Kasumi-1 (cell line): Measurements from ENCODE around the gene KSR2.

ENCODE experiments used
- DNase-seq, 2 experiments: peaks; one replicate each; lab custom pipeline; 2025; lab: John Stamatoyannopoulos, UW

The KSR2 gene

DNA sequence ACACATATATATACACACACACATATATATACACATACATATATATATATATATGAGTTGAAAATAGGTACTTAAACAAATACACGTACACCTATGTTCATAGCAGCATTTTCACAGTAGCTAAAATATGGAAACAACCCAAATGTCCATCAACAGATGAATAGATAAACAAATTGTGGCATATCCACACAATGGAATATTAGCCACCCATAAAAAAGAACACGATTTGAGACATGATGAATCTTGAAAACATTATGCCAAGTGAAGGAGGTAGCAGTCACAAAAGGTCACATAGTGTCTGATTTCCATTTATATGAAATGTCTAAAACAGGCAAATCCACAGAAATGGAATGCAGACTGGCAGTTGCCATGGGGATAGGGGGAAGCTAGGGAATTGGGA lies 276.3 kb downstream of the KSR2 start:
- no peak for DNase-seq

DNA sequence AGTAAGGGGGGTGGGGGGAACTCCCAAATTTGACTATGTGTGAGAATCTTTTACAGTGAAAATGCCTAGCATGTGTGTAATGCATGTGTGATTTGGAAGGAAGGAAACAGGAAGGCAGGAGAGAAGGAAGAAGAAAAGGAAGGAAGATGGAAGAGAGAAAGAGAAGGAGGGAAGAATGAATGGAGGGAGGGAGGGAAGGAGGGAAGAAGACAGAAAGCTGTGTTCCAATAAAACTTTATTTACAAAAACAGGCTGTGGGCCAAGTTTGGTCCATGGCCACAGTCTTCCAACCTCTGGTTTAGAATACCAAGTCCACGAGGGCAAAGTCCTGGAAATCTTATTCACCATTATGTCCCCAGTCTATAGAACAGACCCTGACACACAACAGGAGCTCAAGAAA lies 278.9 kb downstream of the KSR2 start:
- no peak for DNase-seq

DNA sequence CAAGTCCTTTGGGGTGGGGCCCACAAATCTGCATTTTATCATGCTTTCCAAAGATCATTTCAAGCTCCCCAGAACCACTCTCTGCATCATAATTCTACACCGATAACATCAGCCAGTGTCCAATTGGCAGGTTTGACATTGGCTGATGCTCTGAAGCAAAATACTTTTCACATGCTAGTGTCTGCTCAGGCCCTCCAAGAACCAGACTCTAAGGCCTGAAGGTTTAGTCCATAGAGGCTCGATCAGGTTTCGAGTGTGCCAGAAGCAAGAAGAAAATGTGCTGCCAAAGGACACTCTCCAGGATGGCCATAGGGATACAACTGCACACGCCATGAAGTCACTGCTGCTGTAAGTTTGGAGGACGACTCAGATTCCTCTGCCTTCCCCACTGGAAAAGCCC lies 280.3 kb downstream of the KSR2 start:
- DNase-seq, result no peak

DNA sequence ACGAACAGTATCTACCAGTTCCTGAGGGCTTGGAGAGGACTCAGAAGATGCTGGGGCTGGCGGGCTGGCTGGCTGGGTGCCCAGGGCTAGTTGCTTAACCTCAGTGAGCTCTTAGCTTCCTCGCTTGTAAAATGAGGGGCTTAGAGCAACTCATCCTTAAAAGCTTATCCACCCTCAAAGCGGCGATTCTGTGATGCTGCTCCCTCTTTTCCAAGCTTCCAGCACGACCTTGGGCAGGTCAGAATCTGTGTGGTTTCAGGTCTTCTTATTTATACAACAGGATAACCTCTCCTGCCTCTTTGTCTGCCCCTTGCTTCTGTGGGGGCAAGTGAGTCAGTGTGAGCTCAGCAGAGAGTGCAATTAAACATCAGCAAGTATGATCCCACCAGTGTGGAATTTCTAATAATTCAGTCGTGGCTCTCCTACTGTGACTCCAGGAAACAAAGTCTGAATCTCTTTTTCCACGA lies 281.8 kb downstream of the KSR2 start:
- no peak for DNase-seq

DNA sequence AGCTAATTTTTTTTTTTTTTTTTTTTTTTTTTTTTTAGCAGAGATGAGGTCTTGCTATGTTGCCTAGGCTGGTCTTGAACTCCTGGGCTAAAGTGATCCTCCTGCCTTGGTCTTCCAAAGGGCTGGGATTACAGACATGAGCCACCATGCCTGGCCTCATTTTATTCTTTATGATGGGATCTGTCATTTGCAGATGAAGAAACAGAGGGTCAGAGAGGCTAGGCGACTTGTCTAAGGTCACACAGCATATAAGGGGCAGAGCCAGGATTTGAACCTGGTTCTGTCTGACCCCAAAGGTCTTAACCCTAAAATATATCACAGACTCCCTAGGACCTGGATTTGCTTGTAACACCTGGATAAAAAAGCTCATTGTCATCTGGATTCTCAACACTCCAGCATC lies 282.6 kb downstream of the KSR2 start:
- no peak for DNase-seq

DNA sequence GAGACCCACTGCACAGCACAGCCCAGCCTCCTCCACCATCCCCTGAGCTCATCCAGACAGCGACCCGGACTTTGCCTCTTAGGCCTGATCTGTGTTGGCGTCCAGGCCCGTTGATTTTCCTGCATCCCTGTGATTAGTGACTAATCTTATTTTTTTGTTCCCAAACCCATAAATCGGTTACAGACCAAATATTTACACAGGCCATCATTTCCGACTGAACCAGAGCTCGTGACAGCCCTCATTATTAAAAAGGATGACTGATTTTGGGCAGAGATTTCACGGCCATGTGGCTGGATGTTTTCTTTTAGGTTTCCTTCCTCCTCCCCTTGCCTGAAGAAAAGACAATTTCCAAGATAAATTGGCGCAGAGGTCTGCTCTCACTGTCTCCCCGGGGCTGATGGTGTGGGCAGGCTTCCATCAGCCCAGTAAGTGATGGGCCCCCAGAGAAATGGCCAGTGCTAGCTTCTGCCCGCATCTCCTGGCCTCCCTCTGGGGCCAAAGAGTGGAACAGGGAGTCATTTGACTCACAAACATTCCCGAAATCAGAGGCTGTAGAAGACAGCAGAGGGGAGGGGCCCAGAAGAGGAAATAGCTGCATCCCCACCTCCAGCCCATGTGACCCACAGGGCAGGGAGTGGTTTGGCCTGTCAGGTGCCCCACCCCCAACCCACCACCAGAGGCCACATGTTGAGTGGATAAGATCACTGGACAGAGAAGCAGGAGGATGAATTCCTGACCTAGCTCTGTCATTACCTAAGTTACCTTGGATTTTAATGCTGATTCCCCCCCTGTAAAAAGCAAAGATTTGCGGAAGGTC lies 283.5 kb downstream of the KSR2 start:
- no peak for DNase-seq

DNA sequence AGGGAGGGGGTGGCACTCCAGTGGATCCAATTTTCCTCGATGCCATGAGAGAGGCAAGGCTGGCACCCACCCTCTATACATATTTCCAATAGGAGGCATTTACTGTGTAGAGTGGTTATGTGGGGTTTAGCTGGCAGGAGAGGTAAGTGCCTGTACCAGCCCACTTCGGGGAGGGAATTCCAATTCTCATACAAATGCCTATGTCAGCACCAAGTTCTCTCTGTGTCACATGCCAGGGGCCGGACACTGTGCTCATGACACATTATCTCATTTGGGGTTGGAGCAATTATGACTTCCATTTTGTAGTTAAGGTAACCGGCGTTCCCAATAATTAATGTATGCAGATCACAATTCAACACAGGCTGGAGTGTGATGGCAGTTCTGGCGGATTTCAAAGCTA lies 284.3 kb downstream of the KSR2 start:
- DNase-seq, result no peak

DNA sequence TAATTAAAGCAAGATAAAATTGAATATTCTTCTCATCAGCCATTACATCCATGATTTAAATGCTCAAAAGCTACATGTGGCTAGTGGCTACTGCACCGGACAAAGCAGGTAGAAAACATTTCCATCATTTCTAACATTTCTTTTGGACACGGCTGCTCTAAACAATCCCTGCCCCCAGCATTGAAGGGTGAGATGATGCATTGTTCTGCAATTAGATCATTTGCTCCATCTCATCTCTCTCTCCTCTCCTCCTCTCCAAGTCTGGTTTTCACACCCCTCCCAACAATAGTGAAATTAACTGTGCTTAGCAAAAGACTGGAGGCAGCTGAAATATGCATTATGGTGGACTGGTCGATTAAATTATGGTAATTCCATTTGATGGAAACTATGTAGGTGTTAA lies 288.5 kb downstream of the KSR2 start:
- no peak for DNase-seq

DNA sequence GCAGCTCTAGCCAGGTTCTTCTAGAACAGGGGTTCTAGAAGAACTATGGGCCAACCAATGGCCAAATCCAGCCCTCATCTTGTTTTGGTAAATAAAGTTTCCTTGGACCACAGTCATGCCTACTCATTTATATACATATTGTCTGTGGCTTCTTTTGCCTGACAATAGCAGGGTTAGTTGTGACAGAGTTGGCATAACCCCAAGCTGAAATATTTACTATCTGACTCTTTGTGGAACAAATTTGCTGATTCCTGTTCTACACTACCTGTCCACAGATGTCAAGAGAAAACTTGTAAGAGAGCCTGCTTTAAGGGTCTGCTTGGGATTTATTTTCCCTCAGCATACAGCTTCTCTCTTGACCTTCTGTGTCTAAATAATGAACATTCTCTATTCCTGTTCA lies 289.0 kb downstream of the KSR2 start:
- DNase-seq, result no peak

DNA sequence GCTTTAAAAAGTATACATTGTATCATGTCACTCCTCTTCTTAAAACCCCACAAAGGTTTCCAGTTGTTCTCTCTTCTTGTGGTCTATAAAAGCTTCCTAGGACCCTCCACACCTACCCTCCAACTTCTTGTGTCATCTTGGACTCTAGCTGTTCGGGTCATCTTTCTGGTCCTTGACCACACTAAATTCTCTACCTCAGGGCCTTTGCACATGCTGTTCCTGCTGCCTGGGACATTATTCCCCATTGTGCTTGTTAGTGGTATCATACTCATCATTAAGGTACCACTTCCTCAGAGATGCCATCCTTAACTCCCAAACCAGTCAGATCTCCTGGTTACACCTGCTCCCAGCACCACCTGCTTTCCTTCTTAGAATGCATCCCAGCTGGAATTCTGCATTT lies 294.0 kb downstream of the KSR2 start:
- DNase-seq, result no peak

DNA sequence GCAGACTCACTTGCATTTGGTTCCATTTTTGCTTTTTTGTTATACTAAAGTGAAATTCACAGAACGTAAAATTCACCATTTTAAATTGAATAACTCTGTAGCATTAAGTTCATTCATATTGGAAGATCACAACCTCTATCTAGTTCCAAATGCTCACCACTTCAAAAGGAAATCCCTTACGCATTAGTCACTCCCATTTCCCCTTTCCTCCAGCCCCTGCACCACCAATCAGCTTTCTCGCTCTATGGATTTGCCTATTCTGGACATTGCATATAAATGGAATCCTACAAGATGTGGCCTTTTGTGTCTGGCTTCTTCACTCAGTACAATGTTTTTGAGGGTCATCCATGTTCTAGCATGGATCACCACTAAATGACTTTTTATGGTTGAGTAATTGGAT lies 294.5 kb downstream of the KSR2 start:
- DNase-seq, result no peak

DNA sequence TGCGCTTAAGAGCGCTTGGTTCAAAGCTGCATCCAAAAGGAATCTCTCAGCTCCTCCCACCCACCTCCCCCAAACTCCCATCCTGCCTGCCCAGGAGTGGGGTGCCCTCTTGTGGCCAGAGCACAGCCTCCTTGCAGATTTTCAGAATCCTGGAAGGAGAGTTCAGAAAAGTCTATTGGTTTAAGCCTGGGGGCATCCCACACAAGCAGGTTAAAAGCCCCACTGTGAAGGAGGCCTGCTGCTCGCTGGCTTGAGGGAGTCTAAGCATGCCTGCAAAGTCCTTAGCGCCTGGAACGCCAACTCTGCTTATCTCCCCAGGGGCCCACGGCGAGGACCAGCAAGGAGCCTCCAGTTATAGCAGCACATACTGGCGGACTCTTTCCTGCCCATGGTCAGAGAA lies 297.1 kb downstream of the KSR2 start:
- DNase-seq, result peak; percentile 0 to 10

DNA sequence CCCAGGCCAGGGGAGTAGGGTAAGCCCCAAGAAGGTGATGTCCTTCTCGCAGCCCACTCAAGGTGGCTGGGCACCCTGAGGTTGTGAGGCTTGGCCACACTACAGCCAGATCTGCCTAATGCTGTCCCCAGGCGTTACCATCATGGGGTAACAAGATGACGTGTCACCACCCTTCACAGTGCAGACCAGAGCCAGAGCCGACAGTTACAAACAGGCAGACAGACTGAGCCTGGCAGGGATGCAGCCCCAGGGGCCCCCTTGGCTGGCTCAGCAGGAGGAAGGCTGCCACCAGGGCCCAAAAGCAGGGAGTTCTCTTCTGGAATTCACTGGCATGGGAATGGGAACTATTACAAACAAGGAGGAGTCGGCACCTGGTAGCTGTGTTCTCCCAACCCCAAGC lies 304.6 kb downstream of the KSR2 start:
- no peak for DNase-seq

DNA sequence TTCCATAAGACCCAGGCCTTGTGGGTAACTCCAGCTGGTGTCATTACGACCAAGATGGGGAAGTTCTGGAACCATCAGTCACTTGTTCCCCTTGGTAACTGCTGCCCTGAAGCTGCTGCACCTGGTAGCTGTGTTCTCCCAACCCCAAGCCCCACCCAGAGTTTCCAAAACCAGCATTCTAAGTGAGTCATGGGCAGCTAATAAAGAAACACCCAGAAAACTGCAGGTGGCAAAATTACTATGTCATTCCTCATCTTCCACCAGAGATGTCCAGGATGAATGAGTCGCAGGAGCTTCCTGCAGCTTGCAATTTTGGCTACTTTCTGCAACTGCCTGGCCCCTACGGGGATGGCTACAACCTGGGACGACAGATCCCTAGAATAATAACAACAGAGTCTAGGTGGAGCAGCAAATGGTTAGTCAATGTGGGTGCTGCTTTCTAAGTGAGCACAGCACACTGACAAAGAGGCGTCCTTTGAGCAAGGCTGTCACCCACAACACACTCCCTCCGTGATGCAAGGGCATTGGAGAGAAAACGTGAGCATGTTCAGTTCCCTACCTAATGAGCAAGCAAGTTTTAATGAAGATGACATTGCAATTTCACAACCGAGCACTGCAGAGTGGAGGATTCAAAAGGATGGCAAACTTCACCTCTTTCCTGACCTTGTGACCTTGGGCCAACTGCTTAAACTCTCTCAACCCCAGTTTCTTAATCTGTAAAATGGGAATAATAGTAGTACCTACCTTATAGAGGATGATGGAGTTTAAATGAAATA lies 306.0 kb downstream of the KSR2 start:
- DNase-seq, result no peak

DNA sequence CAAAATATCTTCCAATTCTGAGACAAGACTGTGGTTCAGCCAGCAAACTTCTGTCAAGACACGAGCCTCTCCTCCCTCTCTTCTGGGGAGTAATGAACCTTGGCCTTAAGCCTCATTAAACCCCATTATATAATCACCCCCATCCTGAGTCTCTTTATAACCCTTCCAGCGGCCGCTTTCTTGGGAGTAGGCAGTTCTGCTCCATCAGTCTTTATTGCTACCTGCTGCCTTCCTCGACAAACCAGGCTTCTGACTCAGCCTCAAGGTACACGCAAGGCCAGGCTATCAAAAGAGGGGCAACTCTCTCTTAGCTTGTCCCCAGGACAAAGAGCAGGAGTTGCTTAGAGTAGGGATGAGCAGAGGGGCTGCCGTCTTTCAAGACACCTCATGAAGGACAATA lies 306.6 kb downstream of the KSR2 start:
- no peak for DNase-seq

DNA sequence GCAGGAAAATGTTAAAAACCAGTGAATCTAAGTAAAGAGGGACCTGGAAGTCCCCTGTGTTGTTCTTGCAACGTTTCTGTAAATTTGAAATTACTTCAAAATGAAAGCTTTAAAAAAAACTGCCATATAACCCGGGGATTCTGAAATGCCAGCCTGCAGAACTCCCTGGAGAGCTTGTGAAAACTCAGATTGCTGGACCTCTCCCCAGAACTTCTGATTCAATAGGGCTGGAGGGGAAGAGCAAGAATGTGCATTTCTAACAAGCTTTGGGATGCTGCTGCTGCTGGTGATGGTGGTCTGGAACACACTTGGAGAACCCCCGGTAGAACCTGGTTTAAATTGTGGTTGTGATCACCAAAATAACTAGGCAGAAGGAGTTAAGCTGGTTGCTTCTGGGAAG lies 307.3 kb downstream of the KSR2 start:
- no peak for DNase-seq

DNA sequence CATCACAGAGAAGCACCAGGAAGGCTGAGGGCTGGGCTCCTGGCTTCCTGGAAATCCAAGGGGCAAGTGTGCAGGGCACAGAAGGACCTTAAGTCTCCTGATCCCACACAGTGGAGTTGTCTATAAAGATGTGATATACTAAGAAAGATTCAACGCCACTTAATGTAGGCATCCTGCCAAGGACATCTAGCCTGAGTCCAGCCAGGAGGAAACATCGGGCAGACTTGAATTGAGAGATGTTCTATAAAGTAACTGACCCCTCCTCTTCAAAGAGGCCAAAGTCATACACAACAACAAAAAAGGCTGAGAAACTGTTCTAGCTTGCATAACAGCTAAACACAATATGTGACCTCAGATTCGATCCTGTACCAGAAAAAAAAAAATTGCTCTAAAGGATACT lies 307.9 kb downstream of the KSR2 start:
- no peak for DNase-seq

DNA sequence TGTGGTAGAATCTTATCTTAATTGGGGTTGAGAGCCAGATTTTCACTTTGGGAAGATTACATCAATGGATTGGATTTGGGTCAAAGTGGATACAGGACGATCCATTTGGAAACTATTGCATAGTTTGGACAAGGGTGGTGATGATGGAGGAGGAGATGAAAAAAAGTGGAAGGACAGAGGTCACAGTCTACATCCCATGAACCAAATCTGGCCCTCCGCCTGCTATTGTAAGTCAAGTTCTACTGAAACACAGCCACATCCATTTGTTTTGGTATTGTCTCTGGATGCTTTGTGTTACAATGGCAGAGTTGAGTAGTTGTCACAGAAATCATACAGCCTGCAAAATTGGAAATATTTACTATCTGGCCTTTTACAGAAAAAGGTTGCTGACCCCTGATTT lies 310.6 kb downstream of the KSR2 start:
- DNase-seq, result no peak

DNA sequence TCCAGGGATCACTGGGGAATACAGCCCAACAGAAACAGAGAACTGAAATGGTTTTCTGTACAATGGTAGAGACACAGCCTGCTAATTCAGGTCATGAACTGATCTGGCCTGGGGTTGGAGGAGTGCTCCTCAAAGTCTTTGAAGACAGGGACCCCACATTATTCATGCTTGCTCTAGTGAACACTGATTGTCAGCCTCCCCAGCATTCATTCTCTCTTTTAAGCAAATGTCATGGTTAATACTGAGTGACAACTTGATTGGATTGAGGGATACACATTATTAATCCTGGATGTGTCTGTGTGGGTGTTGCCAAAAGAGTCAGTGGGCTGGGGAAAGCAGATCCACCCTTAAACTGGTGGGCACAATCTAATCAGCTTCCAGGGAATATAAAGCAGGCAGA lies 319.0 kb downstream of the KSR2 start:
- DNase-seq, result no peak

DNA sequence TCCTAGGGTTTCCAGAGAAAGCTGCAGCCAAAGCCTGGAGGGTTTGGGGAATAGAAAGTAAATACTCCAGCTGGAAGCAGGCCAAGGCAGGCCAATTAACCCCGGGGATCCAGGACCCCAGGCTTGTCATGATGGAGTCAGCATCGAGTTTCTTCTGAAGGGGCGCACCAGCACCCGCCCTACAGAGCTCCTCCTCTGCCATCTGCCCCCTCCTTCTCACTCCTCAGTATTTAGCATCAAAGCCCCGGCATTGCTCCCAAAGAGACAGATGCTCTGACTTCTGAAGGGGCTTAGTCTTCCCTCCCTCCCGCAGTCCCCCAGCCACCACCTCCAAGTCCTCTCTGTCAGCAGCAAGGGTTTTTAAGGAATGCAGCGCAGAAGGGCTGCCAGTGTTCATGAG lies 322.3 kb downstream of the KSR2 start:
- DNase-seq, result no peak

DNA sequence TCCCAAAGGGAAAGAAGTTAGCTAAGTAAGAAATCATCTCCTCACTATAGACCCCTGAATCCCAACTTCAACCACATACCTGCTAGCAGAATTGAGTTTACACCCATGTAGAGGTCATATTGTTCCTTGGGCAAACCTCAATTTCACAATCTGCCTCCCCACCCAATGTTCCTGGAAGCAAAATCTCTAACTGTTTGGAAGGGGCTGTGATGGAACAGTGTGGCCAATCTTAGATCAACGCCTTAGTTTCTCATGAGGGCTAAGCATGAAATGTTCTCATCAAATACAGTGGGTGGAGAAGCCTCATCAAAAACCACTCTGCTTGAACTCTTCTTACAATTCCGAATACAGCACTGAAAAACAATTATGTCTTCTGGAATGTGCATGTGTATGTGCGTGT lies 323.3 kb downstream of the KSR2 start:
- no peak for DNase-seq

DNA sequence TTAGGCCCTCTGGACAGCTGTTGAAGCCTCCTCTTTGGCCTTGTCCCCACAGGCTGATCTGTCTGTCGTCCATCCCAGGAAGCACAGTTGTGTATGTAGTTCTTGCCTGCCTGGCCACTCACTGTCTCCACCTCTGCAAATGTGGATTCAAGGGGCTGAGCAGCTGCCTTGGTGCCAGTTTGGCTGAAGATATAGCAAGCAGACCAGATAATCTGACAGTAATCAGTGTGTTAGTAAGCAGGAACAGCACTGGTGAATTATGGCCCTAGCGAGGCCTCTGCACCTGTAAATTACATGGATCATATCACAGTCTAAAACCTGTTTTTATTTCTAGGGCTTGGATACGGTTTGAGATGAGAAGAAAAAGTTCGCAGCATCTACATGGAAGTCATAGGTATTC lies 324.8 kb downstream of the KSR2 start:
- DNase-seq, result no peak

DNA sequence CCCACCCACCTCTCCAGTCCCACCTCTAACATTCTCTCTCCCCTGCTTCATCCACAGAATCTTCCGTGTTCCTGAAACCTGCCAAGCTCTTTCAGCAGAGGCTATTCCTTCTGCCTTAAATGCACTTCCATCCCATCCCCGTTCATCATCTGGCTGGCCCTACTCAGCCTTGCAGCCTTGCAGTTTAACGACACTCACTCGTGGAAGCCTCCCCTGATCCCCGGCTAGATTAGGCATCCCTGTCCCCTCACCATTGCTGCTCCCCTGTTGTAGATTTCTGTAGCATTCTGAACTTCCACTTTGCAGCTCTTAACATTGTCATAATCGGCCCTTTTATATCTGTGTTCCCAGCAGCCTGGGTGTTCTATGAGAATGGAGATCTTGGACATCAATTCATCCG lies 326.9 kb downstream of the KSR2 start:
- DNase-seq, result no peak

DNA sequence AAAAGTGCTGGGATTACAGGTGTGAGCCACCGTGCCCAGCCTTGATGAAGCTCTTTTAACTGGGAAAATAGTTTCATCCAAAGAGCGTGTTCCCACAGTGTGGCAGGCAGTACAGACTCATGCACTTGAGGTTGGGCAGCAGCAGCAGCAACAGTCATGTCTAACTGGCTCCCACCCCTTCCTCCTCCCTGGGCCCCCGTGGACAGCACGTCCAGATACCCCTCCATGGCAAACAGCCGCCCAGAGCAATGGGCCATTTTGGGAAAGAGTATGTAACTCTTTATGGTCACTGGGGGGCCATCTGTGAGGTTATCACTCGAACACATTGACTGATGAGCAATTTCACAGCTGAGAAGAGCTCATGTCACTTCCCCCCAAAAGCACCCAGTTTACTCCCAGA lies 328.3 kb downstream of the KSR2 start:
- DNase-seq, result no peak
